Endothelial cell of umbilical vein (primary cell): ENCODE measurements around the gene GFAP. TPM values are rescaled to one million over a fixed set of nuclear protein-coding genes. Genes with fewer than 3 reads are reported as not detected.

ENCODE experiments used
- BruUV-seq: library from RNA; stranded (reverse); fragments of 400-500 nt; replicated peaks from 2 replicates; lab custom pipeline; 2021; lab: Mats Ljungman, UMichigan
- CTCF ChIA-PET: fragments of 300-600, 350-600 bp; sonication (Branson Sonifier 250); formaldehyde crosslinking; loops from one replicate; lab custom pipeline; 2021; ENCODE audit warnings: antibody characterized with exemption, inconsistent platforms; lab: Charles Lee
- POLR2A ChIA-PET: fragments of 300-600, 350-600 bp; sonication (Branson Sonifier 250); formaldehyde crosslinking; loops from one replicate; lab custom pipeline; 2021; ENCODE audit warnings: antibody characterized with exemption, inconsistent platforms; lab: Charles Lee
- DNase-seq: peaks from one replicate; pipeline ENCODE4 v3.0.0-alpha.2; 2011; ENCODE audit warnings: low read depth, low spot score
- FAIRE-seq: peaks from 2 replicates; lab custom pipeline; 2011; peaks lifted over from hg19 to GRCh38; lab: Jason Lieb, UNC
- H2AFZ ChIP-seq: 2 replicates; pipeline ENCODE4 v1.6.0; 2012; ENCODE audit warnings: low read depth, low read length, control low read depth, inconsistent platforms
- H3K27ac ChIP-seq: 2 replicates; pipeline ENCODE4 v1.5.1; 2011; ENCODE audit warnings: low read depth, mild to moderate bottlenecking, control low read depth, low read length, moderate library complexity; ENCODE audit not compliant: insufficient read depth
- H3K27me3 ChIP-seq, 2 experiments: 2 replicates each; pipeline versions ENCODE4 v1.6.0 to v1.6.1; 2011; ENCODE audit warnings: low read length in 2 of 2, mixed read lengths in 1 of 2; ENCODE audit not compliant: control insufficient read depth in 2 of 2, insufficient read depth in 2 of 2
- H3K36me3 ChIP-seq, 2 experiments: 2 replicates in 1 of 2; 3 replicates in 1 of 2; pipeline ENCODE4 v1.5.1; 2011; ENCODE audit warnings: low read length in 2 of 2, mild to moderate bottlenecking in 1 of 2, moderate library complexity in 1 of 2; ENCODE audit not compliant: control insufficient read depth in 2 of 2, insufficient read depth in 2 of 2; ENCODE audit errors: extremely low read depth in 1 of 2
- H3K4me1 ChIP-seq: 3 replicates; pipeline ENCODE4 v1.5.1; 2011; ENCODE audit warnings: mild to moderate bottlenecking, low read length; ENCODE audit not compliant: control insufficient read depth, insufficient read depth; ENCODE audit errors: extremely low read depth
- H3K4me2 ChIP-seq: 2 replicates; pipeline ENCODE4 v1.6.1; 2011; ENCODE audit warnings: low read length, control low read depth, mixed read lengths; ENCODE audit not compliant: insufficient read depth
- H3K4me3 ChIP-seq, 3 experiments: fragments of 200-600 bp in 1 of 3; sonication (generic), shearing (Covaris generic) in 1 of 3; replicated peaks in 1 of 3; 2 replicates each; pipeline ENCODE4 v1.5.1; 2011 to 2016; ENCODE audit warnings: control low read depth in 3 of 3, low read length in 3 of 3, mild to moderate bottlenecking in 2 of 3, inconsistent platforms in 1 of 3, low read depth in 1 of 3, moderate library complexity in 1 of 3; ENCODE audit not compliant: insufficient read depth in 1 of 3
- H3K79me2 ChIP-seq: 2 replicates; pipeline ENCODE4 v1.6.0; 2012; ENCODE audit warnings: low read length, inconsistent platforms; ENCODE audit not compliant: control insufficient read depth, insufficient read depth
- H3K9ac ChIP-seq: replicated peaks from 2 replicates; pipeline ENCODE3; 2011; ENCODE audit warnings: low read length, control low read depth; ENCODE audit not compliant: insufficient read depth; ENCODE audit errors: extremely low read depth
- H3K9me1 ChIP-seq: replicated peaks from 3 replicates; pipeline ENCODE4 v1.6.0; 2011; ENCODE audit warnings: mild to moderate bottlenecking, low read length; ENCODE audit not compliant: control insufficient read depth, insufficient read depth; ENCODE audit errors: extremely low read depth
- H3K9me3 ChIP-seq: replicated peaks from 2 replicates; pipeline ENCODE4 v1.5.1; 2012; ENCODE audit warnings: low read length, inconsistent platforms; ENCODE audit not compliant: control insufficient read depth, insufficient read depth
- H4K20me1 ChIP-seq: replicated peaks from 2 replicates; pipeline ENCODE3; 2011; ENCODE audit warnings: mild to moderate bottlenecking, low read length; ENCODE audit not compliant: control insufficient read depth, insufficient read depth; ENCODE audit errors: extremely low read depth
- CTCF ChIP-seq, 2 donors: IDR thresholded peaks; 1 replicate in 1 of 2; 2 replicates in 1 of 2; pipeline ENCODE4 v1.5.1; 2011; ENCODE audit warnings: low read length in 2 of 2, mild to moderate bottlenecking in 2 of 2, moderate library complexity in 2 of 2, control low read depth in 1 of 2, inconsistent platforms in 1 of 2, low read depth in 1 of 2; ENCODE audit not compliant: insufficient read depth in 1 of 2; ENCODE audit errors: extremely low read depth in 1 of 2
- EZH2 ChIP-seq: IDR thresholded peaks from 2 replicates; pipeline ENCODE4 v1.6.1; 2012; ENCODE audit warnings: borderline replicate concordance, low read depth, mild to moderate bottlenecking, moderate library complexity, low read length, inconsistent platforms; ENCODE audit not compliant: severe bottlenecking
- FOS ChIP-seq: IDR thresholded peaks from 2 replicates; pipeline ENCODE4 v1.6.1; 2011; ENCODE audit warnings: mild to moderate bottlenecking, low read length, moderate library complexity, borderline replicate concordance; ENCODE audit not compliant: insufficient read depth
- GATA2 ChIP-seq: IDR thresholded peaks from 2 replicates; pipeline ENCODE4 v1.7.0; 2011; ENCODE audit warnings: low read depth, mild to moderate bottlenecking, moderate library complexity, mixed read lengths, low read length; ENCODE audit not compliant: insufficient read length, insufficient read depth
- JUN ChIP-seq: IDR thresholded peaks from 2 replicates; pipeline ENCODE4 v1.6.1; 2011; ENCODE audit warnings: borderline replicate concordance, low read depth; ENCODE audit not compliant: insufficient read length, insufficient read depth
- MAX ChIP-seq: IDR thresholded peaks from 2 replicates; pipeline ENCODE4 v1.6.1; 2011; ENCODE audit not compliant: insufficient read depth, insufficient read length
- MYC ChIP-seq: IDR thresholded peaks from one replicate; pipeline ENCODE4 v1.6.1; 2011; ENCODE audit warnings: mild to moderate bottlenecking, low read depth, low read length
- POLR2A ChIP-seq: IDR thresholded peaks from 2 replicates; pipeline ENCODE4 v1.6.1; 2012; ENCODE audit warnings: low read depth, mild to moderate bottlenecking, control low read depth, low read length
- POLR2AphosphoS5 ChIP-seq: IDR thresholded peaks from 2 replicates; pipeline ENCODE4 v1.6.1; 2012; ENCODE audit warnings: low read depth, mild to moderate bottlenecking, control low read depth, low read length, moderate library complexity; ENCODE audit not compliant: insufficient read depth
- dilution Hi-C: fragments of 300-500 bp; cut with MboI; formaldehyde crosslinking; loops from one replicate; pipeline ENCODE4 v1.15.0; 2019; ENCODE audit warnings: low sequenced_read_pairs; ENCODE audit not compliant: extremely low pct_ligation_motif_present
- intact Hi-C: fragments of 100-400 bp; cut with micrococcal nuclease; formaldehyde crosslinking; loops from one replicate; pipeline ENCODE4 v1.10.0; 2022
- polyA plus RNA-seq, 4 experiments: library from polyadenylated mRNA; depleted of rRNA in 3 of 4; stranded (reverse) in 3 of 4; unstranded in 1 of 4; fragments of >200 nt; gene quantifications; 2 replicates each; pipeline versions ENCODE4 v1.2.1 to v1.2.3, GENCODE V29; 2011 to 2012; ENCODE audit warnings: missing spikeins in 1 of 4
- total RNA-seq: library from RNA; stranded (reverse); gene quantifications from 2 replicates; pipeline ENCODE4 v1.2.3, GENCODE V29; 2021

Gene GFAP
- total and polyA plus RNA-seq, 2 donors (not counting 3 experiments of a cell fraction or from before 2014, with no cell fraction given), result 0.07 to 0.42 TPM

- H3K9ac ChIP-seq, result no peak overlapping the region
- no peaks in the 10 kb centered on the region for H3K9me3 ChIP-seq
- ChIA-PET POLR2A (no interaction called here), CTCF (interaction anchor here (1.2 kb wide), 1 partner anchor 14 kb away, joined by 6 read pairs; no protein-coding TSS in a partner anchor)
- no peaks in the 10 kb centered on the region for H3K4me1 ChIP-seq
- H3K27ac ChIP-seq, result no peak overlapping the region
- no TSS peak for BruUV-seq
- TF ChIP-seq POLR2A (no peak), JUN (no peak), EZH2 (no peak), MYC (no peak), GATA2 (no peak), POLR2AphosphoS5 (no peak), MAX (no peak), FOS (no peak), CTCF (IDR thresholded peaks at IDR 0.05; ENCODE audit: extremely low read depth in 1 of 2, insufficient read depth in 1 of 2, low read depth in 1 of 2, low read length in 2 of 2) (no peak)
- peaks cover 6 to 8% of the 10 kb centered on the region in 2 experiments for H3K36me3 ChIP-seq
- H3K9me1 ChIP-seq, result no peaks in the 10 kb centered on the region
- H4K20me1 ChIP-seq, result no peaks in the 10 kb centered on the region
- H2AFZ ChIP-seq, result no peak overlapping the region
- H3K4me3 ChIP-seq, result no peak overlapping the region
- H3K4me2 ChIP-seq, result no peak overlapping the region
- no peaks in the 10 kb centered on the region for H3K27me3 ChIP-seq
- FAIRE-seq (no peak), DNase-seq (no peak)
- intact Hi-C loops, result no loop called here
- peaks cover 29% of the 10 kb centered on the region for H3K79me2 ChIP-seq
- dilution Hi-C loops, result no loop called here
These were observed 19.4 kb upstream of the GFAP start for GRCh38 chr17:44934745-44935105.
